GM21528 (cell line): ENCODE data around the gene FGF14.

Source experiments
- ATAC-seq: cut with Tn5 transposase; IDR thresholded peaks from one replicate; pipeline ENCODE4 v1.9.1; 2021; ENCODE audit warnings: mild to moderate bottlenecking, moderate library complexity; ENCODE audit not compliant: unreplicated experiment, low FRiP score

FGF14 gene

GRCh38 chr13:102261316-102261715 lies 140.5 kb downstream of the FGF14 start:
- ATAC-seq: no peak

GRCh38 chr13:102260256-102260655 lies 141.6 kb downstream of the FGF14 start:
- no peak for ATAC-seq

GRCh38 chr13:102255409-102255808 lies 146.4 kb downstream of the FGF14 start:
- ATAC-seq: no peak

- ATAC-seq: no peak
Measured at GRCh38 chr13:102251817-102252216, 150.0 kb downstream of the FGF14 start.

DNA sequence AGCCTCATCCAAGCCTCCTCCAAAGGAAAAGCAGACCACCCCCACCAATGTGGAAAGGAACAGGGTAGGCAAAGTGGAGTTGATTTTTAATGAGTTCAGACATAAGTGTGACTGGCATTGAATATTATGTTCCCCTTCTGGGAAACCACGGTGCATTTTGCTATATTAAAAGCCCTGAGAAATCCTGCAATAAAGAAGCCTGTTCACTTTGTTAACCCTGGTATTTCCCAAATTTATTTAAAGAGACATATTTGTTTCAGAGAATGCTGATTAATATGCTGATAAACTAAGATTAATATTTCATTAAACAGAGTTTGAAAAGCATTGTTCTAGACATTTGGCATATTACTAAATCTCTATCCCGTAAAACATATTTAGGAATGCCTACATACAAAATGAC lies 151.4 kb downstream of the FGF14 start:
- no peak for ATAC-seq

GRCh38 chr13:102244607-102245227 lies 157.1 kb downstream of the FGF14 start:
- no peak for ATAC-seq

GRCh38 chr13:102240110-102240509 lies 161.7 kb downstream of the FGF14 start:
- no peak for ATAC-seq

DNA sequence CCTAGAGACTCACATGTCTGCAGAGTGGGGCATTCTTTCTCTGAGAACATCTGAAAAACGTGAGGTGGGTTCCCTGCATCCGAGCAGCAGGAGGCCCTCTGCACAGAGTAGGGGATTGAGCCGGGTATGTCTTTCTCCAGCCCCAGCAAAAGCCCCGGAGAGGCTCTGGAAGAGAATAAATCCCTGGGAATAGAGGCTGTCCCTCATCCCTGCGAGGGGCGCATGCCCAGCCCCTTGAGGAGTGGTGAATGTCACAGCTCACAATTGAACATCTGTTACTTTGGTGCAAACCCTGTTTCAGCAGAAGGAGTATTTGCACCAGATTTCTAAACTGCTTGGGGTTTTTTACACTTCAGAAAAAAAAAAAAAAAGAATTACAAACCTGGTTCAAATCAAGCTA lies 164.6 kb downstream of the FGF14 start:
- no peak for ATAC-seq

- no peak for ATAC-seq
Measured at GRCh38 chr13:102236830-102237229, 165.0 kb downstream of the FGF14 start.

- ATAC-seq: no peak
Measured at GRCh38 chr13:102236341-102236740, 165.5 kb downstream of the FGF14 start.

DNA sequence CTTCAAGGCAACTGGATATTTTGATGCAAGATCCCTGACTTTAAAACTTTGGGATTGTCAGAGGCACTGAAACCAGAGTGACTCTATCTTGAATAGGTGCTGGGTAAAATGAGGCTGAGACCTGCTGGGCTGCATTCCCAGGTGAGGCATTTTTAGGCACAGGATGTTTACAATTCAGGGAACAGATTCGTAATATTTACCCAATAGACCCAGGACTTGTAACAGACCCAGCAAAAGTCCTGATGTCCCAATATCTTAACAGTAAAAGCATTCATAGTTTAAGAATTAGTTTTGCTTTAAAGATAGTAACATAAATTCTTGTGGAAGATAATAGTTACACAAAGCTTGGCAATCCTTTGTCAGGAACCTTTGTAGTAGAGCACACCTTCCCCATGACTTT lies 166.2 kb downstream of the FGF14 start:
- no peak for ATAC-seq

- ATAC-seq: no peak
Measured at GRCh38 chr13:102234618-102235017, 167.2 kb downstream of the FGF14 start.

DNA sequence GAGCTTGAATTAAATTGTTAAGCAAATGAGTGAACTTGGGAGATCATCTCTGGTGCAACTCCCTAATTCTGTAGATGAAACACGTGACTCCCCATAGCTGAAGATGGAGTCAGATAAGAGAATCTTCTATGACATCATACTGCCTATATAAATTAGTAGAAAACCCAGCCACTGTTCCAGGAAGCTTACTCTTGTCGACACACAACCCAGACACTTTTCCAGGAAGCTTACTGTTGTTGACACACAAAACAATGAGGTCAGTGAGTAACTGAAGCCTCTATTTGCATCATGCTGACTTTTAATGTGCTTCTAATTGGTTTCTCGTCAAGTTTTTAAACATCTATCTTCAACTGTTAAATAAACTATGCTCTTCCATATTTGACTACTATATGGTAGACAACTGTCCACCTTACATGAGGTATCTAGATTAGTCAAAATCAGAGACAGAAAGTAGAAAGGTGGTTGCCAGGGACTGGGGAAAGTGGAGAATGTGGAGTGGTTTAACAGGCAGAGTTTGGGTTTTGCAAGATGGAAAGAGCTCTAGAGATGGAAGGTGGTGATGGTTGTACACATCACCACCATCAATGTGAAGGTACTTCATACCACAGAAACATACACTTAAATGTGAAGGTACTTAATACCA lies 168.2 kb downstream of the FGF14 start:
- no peak for ATAC-seq

DNA sequence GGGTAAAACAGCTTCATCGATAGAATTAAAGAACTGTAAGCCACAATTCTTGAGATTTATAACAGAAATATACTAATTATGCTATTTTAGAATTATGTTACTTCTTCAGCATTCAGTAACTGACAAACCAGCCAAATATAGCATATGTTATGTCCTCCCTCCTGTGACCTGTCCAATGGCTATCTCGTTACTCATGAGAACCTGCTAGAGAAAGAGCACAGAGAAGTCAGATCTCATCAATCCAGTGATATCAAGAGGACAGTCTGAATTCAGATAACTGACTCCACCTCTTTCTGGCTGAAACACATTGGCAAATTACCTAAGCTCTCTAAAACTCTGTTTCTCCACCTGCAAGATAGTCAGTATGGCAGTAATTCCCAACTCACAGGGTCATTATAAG lies 170.4 kb downstream of the FGF14 start:
- no peak for ATAC-seq

DNA sequence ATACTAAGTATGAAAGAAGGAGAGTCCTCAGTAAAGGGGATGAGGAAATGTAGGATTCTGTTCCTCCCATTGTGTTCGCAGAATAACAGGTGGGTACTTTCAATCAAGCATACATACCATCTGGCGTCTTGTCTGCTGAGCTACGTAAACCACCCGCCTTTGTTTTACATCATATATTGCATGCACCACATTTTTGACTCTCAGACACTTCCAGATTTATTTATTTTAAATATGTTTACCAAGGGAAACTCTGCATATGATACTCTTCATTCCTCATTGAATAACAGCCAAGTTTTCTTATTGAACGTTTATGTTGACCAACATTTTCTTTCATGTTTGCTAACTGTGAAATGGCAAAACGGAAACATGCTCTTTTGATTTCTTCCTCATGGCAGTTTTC lies 174.1 kb downstream of the FGF14 start:
- ATAC-seq: no peak

DNA sequence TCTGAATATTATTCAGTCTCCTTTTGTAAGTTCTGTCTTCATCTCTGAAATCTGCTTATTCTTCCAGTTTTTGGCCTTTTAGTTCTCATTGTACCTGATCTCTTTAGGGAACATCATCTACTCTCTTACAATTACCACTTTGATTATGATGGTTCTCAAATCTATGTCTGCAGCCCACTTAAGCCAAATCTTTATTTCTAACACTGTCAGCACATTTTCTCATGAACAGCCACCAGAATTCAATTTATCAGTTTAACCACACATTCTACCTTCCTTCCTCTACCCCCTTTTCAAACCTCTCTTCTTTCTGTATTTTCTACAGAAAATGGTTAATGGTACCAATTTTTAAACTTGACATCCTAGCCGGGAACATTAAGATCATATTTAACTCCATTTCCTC lies 175.3 kb downstream of the FGF14 start:
- no peak for ATAC-seq

- no peak for ATAC-seq
Measured at GRCh38 chr13:102225892-102226291, 176.0 kb downstream of the FGF14 start.

- no peak for ATAC-seq
Measured at GRCh38 chr13:102220681-102221228, 181.1 kb downstream of the FGF14 start.

DNA sequence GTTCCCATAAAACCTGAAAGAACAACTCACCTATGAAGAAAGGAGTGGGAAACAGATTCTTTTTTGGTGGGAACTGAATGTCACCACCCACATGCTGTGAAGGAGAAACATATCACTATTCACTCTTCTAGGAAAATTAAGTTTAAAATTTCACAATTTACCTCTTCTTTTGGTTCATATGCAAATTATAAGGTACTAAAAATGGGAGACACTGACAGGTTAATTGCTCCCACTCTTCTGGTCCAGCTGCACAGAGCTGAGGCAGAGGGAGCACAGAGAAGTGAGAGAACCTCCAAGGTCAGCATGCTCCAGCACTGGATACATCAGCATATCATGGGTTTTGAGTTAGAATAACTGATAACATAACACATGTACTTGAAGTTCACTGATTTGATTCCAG lies 186.9 kb downstream of the FGF14 start:
- ATAC-seq: no peak

DNA sequence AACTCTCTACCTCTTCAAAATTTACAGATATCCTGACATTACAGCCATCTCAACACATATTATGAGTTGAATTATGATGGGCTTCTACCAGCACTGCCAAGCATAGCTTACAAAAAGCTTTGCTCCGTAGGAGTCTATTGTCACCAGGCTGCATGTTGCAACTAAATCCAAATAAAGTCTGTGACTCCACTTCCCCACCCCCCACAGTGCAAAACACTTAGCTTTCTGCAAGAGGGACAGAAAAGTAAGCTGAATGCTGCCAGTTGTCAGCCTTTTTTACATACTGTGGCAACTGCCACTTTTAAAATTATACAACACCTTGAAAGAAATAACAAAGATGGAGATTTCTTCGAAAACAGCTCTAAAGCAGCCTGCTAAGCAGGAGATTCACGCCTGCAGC lies 189.1 kb downstream of the FGF14 start:
- no peak for ATAC-seq

DNA sequence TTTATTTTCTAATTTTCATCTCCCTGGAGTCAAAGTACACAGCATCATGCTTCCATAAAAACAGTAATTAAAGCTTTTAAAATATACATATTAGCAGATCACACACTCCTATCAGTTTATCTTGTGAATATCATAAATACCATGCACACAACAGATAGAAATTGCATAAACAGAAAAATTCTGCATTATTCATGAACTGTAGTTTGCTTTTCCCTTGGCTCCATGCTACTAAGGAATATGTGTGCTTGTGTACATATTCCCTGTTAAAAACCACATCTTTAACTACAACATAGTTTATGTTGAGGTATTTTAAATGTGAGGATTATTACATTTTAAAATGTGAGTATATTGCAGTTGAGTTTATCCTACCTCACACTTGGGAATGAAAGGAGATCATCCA lies 193.5 kb downstream of the FGF14 start:
- no peak for ATAC-seq

DNA sequence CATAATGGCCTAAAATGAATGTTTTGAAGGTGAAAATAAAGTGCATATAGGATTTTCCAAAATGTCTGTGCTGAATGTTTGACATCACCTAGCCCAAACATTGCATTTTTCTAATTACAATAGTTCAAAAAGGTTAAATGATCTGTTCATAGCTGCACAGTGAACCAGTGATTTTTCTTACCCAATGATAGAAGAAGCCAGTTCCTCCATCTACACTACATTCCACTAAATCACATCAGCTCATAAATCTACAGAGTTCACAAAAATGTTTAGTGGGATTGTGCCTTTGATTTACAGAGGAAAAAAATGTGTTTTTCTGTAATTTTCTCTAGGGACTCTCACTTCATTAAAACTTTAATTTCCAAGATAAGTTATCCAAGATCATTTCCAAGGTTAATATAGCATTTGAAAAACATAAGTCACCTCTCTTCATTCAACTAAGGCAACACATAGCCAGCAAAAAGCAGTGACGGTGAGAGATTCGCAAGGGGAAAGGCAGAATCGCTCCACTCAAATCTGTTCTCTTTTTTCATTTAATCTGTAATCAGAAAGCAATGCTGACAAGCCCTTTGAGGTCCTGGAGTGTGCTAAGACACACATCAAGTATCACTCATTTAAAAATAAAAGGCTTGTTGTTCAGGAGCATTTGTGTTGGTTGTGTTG lies 194.0 kb downstream of the FGF14 start:
- ATAC-seq: no peak
